Jurkat, Clone E6-1 (cell line): ENCODE measurements around the gene IL11.
A peak's percentile ranks its signal among the peaks of the same experiment; 100 is the strongest.
"Not testable (repeated sequence)": the region's sequence is repeated elsewhere in the genome, so short reads cannot be mapped to it uniquely, and the experiment has no call there.

Source experiments
- DNase-seq: peaks from one replicate; pipeline ENCODE4 v3.0.0-alpha.2; 2011; ENCODE audit warnings: low read depth, low spot score
- H3K4me3 ChIP-seq: 2 replicates; pipeline ENCODE4 v1.5.1; 2011; ENCODE audit warnings: mild to moderate bottlenecking, low read length, control low read depth, moderate library complexity

The IL11 gene

DNA sequence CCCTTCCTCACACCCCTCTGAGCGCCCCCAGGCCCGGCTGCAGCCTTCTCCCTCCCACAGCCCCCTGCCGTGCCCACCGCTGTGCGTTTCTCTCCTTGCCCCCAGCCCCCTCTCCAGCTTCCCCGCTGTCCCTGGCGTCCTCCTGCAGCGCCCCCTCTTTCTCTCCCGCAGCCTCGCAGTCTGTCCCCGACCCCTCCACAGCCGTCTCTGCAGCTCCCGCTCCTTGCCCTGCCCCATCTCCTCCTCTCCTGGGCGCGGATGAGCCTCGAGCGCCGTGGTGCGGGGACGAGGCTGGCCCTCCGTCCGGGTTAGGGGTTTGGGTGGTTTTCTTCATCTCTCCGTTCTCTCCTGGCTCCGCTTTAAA is 29.5 kb downstream of the IL11 start:
- no peak for DNase-seq
- peak overlapping the region; percentile 86 for H3K4me3 ChIP-seq

DNA sequence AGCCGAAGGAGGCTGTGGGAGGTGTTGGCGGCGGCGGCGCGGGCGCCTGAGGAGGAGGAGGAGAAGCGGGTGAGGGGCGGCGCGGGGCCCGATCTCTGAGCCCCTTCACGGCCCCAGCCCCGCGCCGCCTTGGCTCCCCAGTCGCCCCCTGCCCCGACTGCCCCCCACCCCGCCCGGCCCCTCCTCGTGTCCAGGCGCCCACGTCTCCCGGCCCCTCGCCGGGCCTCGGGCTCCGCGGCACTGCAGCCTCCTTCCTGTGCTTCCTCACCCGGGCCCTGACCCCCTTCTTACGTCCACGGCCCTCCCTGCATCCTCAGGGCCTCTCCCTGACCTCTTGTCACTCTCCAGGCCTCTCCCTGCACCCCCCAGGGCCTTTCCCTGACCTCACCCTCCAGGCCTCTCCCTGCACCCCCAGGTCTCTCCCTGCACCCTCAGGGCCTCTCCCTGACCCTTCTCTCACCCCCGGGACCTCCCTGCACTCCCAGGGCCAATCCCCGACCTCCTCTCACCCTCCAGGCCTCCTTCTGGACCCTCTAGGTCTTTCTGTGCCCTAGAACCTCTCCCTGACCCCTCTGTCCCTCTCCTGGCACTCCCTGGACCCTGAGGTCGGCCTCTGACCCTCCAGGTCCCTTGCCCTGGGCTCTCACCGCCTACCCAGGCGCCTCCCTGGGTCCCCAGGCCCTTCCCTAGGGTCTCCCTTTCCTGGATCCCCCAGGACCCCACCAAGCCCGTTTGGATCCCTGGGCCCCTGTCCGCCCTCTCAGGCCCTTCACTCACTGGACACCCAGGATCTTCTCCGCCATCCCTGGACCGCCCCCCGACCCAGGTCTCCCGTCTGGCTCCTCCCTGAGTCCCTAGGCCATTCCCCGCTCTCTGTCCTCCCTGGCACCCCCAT is 30.1 kb downstream of the IL11 start:
- peak overlapping the region; percentile 86 for H3K4me3 ChIP-seq
- DNase-seq = no peak

DNA sequence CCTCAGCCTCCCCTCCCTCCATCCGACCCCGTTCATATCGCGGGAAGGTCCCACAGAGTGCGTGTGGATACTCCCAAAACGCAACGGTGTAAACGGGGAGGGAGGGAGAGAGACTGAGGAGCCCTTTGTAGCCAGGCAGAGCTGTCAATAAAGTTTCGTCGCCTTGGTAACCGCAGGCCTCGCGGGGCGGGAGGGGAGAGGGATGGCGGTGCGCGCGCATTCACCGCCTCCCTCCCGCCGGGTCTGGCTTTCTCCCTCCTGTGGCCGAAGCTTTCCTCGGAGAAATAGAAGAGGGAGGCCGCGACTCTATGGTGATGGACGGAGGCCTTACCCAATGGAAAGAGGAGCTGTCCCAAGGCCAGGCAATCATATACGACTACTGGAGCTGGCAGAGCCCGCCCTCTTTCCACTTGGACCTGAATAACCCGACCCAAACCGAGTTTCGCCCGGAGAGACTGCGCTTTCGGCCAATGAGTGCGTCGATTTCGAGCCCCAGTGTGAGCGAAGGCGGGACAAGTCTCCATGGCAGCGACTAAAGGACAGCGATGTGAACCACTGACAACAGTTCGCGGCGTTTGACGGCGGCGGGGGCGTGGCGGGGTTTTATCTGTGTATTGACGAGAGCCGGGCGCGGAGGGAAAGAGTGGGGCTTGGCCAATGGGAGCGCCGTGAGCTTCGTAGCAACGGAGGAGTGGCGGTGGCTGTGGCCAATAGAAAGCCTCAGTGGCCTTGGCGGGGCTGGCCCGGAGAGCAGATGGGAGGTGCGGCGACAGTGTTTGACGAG is 31.0 kb downstream of the IL11 start, which contains the start of gene KMT5C:
Gene KMT5C, plus strand, starts transcription at position 772 of the 784 bp plus-strand sequence. CDS start 2,061 bp downstream, outside the sequence.
- peak; percentile 100 for DNase-seq
- peak within 1 kb of the TSS; percentile 86 for H3K4me3 ChIP-seq

DNA sequence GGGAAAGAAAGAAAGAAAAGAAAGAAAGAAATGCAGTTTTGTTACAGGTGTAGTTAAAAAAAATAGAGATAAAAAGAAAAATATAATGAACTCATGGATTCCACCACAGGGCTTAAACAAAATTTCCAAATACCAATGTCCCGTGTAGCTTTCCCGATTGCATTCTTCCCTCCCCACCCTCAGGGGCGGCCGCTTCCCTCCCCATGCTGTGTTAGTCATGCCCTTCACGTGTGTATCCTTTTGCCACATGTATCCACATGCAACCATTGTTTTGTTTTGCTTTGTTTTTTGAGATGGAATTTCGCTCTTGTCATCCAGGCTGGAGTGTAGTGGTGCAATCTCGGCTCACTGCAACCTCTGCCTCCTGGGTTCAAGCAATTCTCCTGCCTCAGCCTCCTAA is 34.2 kb downstream of the IL11 start:
- no peak overlapping the region for H3K4me3 ChIP-seq
- DNase-seq = no peak

DNA sequence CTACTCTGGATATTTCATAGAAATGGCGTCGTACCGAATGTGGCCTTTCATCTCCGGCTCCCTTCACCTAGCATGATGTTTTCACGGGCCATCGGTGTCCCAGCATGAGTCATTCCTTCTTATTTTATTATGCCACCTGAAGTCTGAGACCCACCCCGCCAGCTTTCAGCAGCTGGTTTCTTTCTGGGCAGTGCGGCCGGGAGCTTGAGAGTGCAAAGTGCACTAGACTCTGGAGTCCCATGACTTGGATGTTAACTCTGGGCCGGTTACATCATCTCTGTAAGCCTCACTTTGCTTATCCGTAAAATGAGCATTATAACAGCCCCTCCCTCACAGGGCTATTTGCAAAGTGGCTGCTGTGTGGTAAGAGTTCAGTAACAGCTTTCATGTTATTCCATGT is 36.4 kb downstream of the IL11 start:
- DNase-seq = no peak
- H3K4me3 ChIP-seq = no peak overlapping the region

DNA sequence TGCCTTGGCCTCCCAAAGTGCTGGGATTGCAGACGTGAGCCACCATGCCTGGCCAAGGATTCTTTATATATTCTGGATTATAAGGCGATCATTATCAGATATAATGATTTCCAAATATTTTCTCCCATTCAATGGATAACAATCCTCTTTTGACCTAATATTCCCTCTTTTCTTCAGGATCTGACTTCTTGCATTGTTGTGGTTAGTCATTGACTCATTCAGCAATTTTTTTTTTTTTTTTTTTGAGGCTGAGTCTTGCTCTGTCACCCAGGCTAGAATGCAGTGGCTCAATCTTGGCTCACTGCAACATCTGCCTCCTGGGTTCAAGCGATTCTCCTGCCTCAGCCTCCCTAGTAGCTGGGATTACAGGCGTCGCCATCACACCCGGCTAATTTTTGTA is 40.5 kb downstream of the IL11 start:
- not testable (repeated sequence) for H3K4me3 ChIP-seq, DNase-seq

DNA sequence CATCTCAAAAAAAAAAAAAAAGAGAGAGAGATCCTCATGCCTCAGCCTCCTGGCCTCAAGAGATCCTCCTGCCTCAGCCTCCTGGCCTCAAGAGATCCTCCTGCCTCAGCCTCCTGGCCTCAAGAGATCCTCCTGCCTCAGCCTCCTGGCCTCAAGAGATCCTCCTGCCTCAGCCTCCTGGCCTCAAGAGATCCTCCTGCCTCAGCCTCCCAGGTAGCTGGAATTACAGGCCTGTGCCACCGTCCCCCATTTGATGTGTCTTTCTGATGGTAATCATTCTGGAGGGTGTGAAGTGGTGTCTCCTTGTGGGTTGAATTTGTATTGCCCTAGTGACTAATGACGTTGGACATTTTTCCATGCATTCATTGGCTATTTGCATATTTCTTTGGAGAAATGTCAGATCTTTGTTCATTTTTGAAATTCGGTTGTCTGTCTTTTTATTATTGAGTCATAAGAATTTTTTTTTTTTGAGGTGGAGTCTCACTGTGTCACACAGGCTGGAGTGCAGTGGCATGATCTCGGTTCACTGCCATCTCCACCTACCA is 41.4 kb downstream of the IL11 start:
- not testable (repeated sequence) for H3K4me3 ChIP-seq
- peak; percentile 71 for DNase-seq

DNA sequence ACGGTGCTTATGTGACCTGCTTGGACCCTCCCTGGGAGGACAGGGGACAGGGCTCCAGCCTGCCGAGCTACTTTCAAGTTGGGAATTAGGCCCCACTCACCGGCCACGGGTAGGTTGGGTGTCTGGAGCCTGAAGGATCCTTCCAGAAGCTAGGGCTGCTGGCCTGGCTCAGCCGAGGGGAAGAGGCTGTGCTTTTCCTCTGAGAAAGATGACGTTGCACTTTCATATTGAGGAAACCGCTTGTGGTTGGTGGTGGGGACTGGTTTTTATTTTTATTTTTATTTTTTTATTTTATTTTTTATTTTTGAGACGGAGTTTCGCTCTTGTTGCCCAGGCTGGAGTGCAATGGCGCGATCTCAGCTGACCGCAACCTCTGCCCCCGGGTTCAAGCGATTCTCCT is 45.1 kb downstream of the IL11 start, which contains the start of gene TMEM150B:
Gene TMEM150B, minus strand, starts transcription at position 170 of the 400 bp plus-strand sequence. CDS start 4,305 bp downstream, outside the sequence.
- no peak within 1 kb of the TSS for H3K4me3 ChIP-seq
- DNase-seq = no peak

DNA sequence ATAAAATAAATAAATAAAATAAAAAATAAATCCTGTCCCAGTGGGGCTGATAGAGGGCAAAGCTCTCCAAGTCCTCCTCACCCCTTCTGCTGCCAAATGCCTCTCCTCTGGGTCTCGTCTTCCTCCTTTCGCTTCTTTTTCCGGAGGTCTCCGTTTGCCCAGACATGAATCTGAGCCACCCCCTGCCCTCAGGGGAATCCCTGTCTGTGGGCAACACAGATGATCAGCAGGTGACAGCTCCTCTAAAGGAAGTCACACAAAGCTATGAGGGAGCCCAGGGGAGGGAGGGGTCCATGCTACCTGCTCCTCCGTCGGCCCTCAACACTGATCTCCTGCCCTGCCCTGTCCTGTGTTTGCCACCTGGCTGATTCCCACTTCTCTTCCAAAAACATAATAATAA is 45.6 kb downstream of the IL11 start:
- no peak overlapping the region for H3K4me3 ChIP-seq
- DNase-seq = no peak

DNA sequence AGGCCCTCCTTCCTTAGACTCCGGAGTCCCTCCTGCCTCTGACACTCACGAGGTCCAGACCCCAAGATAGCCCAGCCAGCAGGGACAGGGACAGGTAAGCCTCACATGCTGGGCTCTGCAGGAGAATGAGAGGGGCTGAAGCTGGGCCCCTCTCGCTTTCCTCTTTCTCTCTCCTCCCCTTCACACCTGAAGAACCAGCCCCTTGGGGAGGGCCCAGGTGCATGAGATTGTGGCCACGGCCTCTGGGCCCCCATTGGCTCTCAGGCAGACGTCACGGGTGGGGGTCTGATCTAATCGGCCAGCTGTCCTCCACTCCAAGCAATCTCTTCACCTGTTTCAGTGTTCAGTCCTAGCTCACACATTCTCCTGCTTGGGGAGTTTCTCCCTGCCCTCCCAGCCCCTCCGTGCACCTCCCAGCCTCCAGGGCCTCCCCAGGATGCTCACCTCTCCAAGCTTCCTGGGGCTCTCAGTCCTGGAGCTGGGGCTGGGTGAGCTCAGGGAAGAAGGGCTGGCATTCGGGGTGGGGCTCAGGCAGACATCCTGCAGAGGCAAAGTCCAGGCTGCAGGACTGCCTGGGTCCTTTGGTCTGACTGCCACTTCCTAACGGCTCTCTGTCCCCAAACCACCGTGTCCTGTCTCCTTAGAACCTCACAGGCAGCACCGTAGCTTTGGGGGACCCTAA is 47.9 kb downstream of the IL11 start:
- no peak overlapping the region for H3K4me3 ChIP-seq
- no peak for DNase-seq

DNA sequence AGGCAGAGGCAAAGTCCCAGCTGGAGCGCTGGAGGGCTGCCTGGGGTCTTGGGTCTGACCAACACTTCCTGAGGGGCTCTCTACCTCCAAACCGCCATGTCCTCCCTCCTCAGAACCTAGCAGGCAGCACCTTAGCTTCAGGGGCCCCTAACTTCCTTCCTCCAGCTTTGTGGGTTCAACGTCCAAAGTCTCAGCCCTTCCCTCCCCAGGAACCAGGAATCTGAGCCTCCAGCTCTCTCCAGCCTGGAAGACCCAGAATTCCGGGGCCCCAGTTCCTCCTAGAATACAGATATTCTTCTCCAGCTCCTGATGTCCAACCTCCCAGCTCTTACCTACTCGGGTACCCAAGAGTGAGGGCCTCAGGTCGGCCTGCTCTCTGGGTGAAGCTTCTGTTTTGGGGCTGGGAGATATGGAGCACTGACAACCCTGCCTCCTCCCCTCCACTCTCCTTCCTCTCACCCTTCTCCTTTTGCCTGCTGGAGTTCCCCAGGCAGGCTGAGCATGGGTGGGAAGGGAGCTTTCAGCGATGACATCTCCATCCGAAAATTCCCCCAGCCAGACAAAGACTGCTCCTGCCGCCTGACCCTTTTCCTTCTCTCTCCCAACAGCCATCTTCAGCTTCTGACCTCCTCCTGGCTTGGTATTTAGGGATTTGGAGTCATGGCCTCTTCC is 48.7 kb downstream of the IL11 start:
- no peak overlapping the region for H3K4me3 ChIP-seq
- no peak for DNase-seq

DNA sequence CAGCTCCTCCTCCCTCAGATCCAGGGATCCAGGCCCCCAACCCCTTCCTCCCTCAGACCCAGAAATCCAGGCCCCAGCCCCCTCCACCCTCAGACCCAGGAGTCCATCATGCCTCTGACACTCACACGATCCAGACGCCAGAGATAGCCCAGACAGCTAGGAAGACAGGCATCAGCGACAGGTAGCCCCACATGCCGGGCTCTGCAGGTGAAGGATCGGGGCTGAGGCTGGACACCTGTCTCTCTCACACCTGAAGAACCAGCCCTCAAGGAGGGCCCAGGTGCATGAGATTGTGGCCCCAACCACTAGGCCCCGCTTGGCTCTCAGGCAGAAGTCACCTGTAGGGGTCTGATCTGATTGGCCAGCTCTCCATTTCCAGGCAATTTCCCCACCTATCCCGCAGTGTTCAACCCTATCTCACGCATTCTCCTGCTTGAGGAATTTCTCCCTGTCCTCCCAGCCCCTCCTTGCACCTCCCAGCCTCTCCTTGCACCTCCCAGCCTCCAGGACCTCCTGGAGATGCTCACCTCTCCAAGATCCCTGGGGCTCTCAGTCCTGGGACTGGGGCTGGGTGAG is 49.3 kb downstream of the IL11 start:
- H3K4me3 ChIP-seq = no peak overlapping the region

DNA sequence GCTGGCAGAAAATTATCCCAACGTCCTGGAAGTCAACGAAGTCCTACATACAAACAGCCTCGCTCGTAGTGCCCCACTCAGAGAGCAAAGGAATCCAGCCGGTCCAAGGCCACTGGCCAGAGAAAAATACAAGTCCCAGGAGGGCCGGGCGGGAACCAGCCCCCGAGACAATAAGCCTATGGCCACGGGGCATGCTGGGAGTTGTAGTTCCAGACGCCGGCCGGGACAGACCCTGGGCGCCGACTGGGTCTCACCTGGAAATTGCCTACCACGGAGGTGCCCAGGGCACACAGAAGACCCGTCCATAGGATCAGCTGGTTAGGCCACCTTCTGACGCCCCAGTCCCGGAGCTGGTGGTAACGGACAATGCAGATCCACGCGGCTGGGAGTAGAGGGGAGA is 50.5 kb downstream of the IL11 start:
- H3K4me3 ChIP-seq = no peak overlapping the region
- no peak for DNase-seq

More for the DNA sequence above, 49.3 kb downstream of the IL11 start:
- no peak for DNase-seq

DNA sequence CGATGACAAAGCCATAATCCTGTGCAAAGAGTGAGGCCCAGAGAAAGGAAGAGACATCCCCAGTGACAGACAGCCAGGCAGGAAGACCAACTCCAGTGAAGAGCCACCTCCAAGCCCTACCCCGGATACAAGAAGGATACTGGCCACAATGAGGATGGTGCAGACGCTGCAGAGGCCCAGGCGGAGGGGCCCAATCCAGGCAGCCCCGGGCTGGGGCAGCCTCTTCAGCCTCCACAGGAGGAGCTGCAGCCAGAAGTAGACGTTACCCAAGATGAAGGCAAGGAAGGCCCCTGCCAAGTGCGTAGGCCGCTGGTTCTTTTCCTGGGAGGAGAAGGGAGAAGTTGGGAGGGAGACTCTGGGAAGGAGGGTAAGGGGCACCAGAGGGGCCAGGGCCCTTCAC is 53.6 kb downstream of the IL11 start:
- no peak for DNase-seq
- H3K4me3 ChIP-seq = no peak overlapping the region

DNA sequence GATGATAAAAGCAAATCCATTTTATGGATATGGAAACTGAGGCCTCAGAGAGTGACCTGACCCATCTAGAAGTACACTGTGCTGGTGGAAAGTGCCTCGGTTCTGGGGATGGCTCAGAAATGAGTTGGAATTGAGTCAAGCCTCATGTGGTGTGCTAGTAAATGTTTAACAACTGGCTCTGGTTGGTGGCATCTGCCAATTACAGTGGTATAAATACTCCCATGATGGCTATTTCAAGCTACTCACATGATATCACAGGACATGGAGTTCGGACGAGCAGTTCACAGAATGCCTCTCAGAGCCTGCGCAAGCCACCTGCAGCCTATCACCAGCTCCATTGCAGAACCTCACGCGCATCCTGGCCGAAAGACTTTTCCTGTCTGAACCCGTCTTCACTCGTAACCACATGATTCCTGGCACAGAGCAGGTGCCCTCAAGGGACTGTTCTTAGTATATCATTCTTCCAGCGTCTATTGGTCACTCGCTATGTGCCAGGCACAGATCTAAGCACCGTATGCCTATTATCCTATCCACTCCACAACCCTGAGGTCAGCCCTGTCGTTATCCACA is 54.2 kb downstream of the IL11 start:
- H3K4me3 ChIP-seq = no peak overlapping the region
- DNase-seq = no peak

DNA sequence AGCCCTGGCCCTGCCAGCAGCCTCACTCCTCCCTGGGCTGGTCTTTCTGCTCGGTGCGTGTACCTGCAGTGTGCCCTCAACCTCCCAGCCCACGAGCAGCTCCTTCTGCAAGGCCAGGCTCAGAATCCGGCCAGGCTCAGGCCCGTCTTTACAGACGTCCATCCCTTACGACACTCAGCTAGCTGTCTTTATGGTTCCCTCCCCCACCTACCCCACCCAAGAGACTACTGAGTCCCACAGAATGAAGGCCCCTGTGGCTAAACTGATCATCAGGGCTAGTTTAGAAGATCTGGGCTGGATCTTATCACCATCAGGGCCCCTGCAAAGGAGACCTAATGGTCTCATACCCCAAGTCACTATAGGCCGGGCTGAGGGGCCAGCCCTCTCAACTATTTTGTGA is 55.9 kb downstream of the IL11 start:
- H3K4me3 ChIP-seq = no peak overlapping the region
- no peak for DNase-seq
